ENCODE results near the gene TMEM97.

- TF ChIP-seq EZH2 (IDR thresholded peaks at IDR 0.05) (no peak), POLR2AphosphoS5 (IDR thresholded peaks at IDR 0.05; ENCODE audit: borderline replicate concordance, low read depth, low read length) (no peak), FOXP2 (optimal IDR thresholded peaks at IDR 0.05; ENCODE audit: control extremely low read depth, extremely low read length, insufficient read depth) (no peak)
Measured at GRCh38 chr17:28372945-28373274, 53.9 kb downstream of the TMEM97 start.

All from SK-N-MC (cell line).